DLD1 (cell line): Measurements from ENCODE around the gene SLC20A1.
"Not testable (repeated sequence)": the region's sequence is repeated elsewhere in the genome, so short reads cannot be mapped to it uniquely, and the experiment has no call there.

Experiments used
- in situ Hi-C: cut with HindIII; loops from 2 replicates; pipeline ENCODE4 v1.10.0; 2017; ENCODE audit warnings: low sequenced_read_pairs

The SLC20A1 gene, protein sequence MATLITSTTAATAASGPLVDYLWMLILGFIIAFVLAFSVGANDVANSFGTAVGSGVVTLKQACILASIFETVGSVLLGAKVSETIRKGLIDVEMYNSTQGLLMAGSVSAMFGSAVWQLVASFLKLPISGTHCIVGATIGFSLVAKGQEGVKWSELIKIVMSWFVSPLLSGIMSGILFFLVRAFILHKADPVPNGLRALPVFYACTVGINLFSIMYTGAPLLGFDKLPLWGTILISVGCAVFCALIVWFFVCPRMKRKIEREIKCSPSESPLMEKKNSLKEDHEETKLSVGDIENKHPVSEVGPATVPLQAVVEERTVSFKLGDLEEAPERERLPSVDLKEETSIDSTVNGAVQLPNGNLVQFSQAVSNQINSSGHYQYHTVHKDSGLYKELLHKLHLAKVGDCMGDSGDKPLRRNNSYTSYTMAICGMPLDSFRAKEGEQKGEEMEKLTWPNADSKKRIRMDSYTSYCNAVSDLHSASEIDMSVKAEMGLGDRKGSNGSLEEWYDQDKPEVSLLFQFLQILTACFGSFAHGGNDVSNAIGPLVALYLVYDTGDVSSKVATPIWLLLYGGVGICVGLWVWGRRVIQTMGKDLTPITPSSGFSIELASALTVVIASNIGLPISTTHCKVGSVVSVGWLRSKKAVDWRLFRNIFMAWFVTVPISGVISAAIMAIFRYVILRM

DNA sequence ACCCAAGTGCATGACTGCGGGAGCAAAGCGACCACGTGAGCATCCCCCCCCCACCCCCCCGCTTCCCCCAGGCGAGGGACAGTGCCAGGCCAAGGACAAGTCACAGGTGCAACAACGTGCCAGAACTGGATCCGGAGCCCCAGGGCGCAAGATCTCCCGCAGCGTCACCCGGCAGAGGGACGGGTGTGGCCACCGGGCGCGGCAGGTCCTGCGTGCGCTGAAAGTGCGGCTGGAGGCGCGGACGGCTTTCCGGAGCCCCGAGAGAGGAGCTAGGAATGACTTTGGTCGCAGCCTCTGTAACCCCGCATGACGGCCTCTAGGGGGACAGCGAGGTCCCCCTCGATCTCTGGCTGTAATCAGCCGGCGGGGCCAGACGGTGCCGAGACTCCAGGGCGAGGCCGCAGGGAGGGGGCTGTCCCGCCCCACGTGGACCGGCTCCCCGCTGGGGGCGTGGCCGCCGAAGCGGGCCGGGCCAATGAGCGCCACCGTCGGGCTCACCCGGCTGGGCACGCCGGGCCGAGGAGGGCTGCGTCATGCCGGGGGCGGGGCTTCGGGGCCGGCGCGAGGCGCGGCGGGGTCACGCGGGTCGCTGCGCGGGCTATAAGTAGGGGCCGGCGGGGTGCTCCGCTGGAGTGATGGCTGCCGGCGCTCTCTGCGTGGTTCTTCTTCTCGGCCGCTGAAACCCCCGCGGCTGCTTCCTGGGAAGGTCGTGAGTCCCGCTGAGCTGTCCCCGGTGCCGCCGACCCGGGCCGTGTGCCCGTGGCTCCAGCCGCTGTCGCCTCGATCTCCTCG, at the start of gene SLC20A1:
Gene SLC20A1, plus strand, starts transcription at position 630 of the 792 bp plus-strand sequence. CDS start 890 bp downstream, outside the sequence.
- in situ Hi-C loops, result no loop called here

DNA sequence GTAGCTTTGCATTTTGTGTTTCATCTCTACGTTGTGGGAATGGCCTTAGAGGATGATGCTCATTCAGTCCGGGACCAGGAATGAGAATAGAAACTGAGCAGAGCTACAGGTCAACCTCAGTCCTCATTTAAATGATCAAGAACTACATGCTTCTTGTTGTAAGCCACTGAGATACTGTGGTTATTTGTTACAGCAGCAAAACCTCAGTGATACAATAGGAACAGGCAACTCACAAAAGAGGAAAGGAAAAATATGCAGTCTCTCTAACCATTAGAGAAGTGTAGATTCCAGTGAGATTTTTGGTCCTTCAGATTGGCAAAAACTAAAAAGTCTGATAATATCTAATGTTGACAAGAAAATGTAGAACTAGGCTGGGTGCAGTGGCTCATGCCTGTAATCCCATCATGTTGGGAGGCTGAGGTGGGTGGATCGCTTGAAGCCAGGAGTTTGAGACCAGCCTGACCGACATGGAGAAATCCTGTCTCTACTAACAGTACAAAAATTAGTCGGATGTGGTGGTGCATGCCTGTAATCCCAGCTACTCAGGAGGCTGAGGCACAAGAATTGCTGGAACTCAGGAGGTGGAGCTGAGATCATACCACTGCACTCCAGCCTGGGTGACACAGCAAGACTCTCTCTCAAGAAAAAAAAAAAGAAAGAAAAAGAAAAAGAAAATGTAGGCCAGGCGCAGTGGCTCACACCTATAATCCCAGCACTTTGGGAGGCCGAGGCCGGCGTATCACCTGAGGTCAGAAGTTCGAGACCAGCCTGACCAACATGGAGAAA, 48.0 kb upstream of the SLC20A1 start:
- in situ Hi-C loops, result no loop called here

DNA sequence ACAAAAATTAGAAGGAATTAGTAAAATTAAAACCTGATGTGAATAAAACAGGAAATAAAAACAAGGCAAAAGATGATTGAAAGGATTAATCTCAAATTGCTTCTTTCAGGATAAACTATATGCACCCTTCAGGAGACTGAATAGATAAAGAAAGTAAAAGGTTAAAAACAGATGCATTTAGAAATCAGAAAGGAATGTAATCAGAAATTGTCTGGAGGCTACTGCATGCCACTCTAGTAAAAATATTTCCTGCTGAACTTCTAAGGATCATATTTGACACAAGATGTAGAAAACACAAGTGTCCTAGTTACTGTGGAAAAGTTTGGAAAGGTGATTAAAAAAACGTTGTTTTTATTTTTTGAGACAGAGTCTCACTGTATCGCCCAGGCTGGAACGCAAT, 45.1 kb upstream of the SLC20A1 start:
- in situ Hi-C loops, result no loop called here

DNA sequence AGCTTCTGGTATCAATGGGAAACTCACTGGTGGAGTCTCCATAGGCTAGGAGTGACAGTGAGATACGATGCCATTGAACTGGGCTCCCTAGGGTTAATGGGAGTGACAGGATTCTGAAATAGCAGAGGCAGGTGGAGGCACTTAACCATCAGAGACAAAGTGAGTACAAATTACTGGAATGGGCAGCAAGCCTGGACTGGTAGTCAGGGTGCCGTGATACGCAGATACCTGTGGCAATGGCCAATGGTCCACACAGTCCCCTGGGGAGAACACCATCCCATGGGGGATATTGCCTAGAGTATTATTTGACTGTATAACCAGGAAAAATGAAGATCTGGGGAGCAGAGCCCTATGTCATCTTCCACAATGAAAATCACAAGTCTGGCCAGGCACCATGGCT, 44.0 kb upstream of the SLC20A1 start:
- in situ Hi-C loops, result no loop called here

DNA sequence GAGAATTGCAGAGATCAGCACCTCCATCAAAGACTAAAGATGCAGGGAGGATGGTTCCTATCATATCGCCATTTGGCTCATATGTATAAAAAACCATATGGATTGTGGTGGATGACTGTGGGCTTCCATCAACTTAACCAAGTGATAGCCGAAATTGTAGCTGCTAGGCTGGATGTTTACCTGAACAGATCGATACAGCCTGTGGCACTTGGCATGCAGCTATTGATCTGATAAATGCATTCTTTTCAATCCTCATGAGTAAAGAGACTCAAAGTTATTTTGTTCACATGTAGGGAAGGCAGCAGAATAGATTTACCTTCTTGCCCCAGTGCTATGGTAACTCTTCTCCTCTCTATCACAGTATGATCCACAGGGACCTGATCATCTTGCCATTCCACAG, 42.8 kb upstream of the SLC20A1 start:
- in situ Hi-C loops, result no loop called here

DNA sequence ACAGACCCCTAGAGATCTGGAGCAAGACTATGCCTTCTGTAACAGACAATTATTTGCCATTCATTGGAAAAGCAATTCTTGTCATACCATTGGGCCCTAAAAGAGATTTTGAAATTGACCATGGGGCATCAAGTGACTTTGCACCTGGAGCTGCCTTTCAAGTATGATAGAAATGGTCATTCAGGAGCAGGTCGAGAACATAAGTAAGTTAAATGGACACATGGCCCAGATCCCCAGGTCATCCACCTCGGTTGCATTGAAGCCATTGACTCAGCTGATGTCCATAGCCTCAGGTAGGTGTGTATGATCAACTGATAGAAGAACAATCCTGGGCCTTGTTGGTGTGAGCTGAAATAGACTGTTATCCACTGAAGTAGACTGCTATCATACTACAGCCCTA, 42.0 kb upstream of the SLC20A1 start:
- in situ Hi-C loops, result no loop called here

DNA sequence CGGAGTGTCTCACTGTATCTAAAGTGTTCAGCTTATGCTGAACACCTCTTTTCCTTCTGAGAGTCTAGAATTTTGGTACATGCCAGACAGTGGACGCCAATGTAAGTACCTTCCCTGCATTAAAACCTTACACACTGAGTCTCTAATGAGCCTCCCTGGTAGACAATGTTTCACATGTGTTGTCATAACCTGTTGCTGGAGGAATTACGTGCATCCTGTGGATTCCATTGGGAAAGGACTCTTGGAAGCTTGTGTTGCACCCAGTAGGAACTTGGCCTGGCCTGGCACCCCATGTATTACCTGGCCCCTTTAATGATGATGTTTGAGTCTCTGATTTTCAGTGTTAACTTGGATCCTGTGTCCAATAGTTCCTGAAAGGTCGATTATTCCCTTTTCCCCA, 40.8 kb upstream of the SLC20A1 start:
- in situ Hi-C loops, result no loop called here

DNA sequence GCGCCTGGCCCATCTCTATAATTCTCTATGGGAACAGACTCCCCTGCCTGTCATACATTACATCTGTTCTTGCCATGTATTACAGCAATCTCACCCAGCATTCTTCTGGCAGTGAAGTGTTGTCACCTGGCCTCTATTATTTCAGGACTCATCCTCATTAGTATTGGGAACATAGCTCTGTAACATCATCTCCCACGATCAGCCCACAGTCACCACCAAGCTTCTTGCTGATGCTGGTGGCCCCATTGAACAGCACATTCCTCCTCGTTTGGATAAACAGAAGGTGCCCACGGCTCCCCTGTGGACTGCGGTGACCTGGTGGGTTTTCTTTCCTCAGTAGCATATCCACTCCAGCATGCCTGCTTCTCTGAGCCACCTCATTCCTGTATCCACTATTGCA, 39.8 kb upstream of the SLC20A1 start:
- in situ Hi-C loops, result no loop called here

DNA sequence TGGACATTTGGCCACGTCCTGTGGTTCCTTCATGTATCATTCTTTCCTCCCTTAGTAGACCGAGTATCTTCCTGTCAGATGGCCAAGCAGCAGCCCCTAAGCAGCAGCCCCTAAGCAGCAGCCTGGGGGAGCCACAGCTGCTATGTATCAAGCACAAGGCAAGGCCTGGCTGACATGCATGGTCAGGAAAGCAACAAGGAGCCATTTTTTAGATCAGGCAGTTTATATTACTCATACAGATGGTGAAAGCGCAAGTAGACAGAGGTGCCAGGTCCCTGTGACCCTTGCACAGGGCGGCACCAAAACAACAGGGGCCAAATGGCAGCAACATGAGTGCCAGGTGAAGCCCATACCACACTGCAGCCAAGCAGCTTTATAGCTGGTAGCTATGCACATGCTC, 39.2 kb upstream of the SLC20A1 start:
- in situ Hi-C loops, result no loop called here

DNA sequence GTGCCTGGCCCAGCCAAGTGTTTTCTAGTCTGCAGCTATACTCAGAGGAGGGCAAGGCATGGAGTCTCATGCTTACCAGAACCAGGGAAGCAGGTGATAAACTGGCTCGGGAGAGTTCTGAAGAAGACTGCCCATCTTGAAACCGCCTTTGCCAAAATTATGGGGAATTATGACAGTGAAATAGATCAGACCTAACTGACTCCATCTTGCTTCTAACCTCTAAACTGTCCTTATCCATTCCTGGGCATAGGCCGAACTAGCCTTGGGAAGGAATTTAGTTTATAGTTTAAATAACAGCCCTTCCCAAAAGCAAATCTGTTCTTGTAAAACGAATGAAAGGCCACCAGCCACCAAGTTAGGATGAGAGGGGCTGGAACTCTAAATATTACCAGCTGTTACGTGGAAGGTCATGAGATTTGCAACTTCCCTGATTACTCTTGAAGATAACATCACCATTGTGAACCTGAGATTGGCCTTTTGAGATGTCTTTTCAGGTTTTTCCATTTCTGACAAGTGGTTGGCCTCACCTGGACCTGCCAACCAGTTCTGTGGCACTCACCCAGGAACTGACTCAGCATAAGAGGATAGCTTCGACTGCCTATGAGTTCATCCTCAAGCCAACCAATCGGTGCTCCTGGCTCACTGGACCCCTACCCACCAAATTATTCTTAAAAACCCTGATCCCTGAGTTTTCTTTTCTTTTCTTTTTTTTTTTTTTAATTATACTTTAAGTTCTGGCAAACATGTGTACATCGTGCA, 37.9 kb upstream of the SLC20A1 start:
- in situ Hi-C loops, result no loop called here

DNA sequence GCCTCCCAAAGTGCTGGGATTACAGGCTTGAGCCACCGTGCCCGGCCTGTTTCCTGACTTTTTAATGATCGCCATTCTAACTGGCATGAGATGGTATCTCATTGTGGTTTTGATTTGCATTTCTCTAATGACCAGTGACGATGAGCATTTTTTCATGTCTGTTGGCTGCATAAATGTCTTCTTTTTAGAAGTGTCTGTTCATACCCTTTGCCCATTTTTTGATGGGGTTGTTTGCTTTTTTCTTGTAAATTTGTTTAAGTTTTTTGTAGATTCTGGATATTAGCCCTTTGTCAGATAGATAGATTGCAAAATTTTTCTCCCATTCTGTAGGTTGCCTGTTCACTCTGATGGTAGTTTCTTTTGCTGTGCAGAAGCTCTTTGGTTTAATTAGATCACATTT, 36.4 kb upstream of the SLC20A1 start:
- in situ Hi-C loops, result not testable (repeated sequence)

DNA sequence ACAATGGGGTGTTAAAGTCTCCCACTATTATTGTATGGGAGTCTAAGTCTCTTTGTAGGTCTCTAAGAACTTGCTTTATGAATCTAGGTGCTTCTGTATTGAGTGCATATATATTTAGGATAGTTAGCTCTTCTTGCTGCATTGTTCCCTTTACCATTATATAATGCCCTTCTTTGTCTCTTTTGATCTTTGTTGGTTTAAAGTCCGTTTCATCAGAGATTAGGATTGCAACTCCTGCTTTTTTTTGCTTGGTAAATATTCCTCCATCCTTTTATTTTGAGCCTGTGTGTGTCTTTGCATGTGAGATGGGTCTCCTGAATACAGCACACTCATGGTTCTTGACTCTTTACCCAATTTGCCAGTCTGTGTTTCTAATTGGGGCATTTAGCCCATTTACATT, 33.5 kb upstream of the SLC20A1 start:
- in situ Hi-C loops, result not testable (repeated sequence)

DNA sequence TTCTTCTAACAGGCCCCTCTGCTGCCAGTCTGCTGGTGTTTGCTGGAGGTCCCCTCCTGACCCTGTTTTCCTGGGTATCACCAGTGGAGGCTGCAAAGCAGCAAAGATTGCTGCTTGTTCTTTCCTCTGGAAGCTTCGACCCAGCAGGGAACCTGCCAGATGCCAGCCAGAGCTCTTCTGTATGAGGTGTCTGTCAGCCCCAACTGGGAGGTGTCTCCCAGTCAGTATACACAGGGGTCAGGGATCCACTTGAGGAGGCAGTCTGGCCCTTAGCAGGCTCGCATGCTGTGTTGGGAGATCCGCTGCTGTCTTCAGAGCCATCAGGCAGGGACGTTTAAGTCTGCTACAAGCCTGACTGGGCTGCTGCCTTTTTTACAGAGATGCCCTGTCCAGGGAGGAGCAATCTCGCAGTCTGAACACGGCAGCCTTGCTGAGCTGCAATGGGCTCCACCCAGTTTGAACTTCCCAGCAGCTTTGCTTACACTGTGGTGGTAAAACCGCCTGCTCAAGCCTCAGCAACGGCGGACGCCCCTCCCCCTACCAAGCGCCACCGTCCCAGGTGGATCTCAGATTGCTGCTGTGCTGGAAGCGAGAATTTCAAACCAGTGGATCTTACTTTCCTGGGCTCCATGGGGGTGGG, 31.4 kb upstream of the SLC20A1 start:
- in situ Hi-C loops, result no loop called here

DNA sequence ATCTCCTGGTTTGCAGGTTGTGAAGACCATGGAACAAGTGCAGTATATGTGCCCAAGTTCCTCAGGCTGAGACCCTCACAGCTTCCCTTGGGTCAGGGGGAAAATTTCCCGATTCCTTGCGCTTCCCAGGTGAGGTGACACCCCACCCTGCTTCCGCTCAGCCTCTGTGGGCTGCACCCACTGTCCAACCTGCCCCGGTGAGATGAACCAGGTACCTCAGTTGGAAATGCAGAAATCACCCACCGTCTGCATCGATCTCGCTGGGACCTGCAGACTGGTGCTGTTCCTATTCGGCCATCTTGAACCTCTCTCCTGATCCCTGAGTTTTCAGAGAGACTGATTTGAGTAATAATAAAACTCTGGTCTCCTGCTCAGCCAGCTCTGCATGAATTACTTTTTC, 30.7 kb upstream of the SLC20A1 start:
- in situ Hi-C loops, result no loop called here

DNA sequence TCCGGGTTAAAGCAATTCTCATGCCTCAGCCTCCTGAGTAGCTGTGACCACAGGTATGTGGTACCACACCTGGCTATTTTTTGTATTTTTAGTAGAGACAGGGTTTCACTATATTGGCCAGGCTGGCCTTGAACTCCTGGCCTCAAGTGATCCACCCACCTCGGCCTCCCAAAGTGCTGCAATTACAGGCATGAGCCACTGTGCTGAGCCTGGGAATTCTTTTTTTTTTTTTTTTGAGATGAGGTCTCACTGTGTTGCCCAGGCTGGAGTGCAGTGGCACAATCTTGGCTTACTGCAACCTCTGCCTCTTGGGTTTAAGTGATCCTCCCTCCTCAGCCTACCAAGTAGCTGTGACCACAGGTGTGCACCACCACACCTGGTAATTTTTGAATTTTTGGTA, 29.9 kb upstream of the SLC20A1 start:
- in situ Hi-C loops, result not testable (repeated sequence)

DNA sequence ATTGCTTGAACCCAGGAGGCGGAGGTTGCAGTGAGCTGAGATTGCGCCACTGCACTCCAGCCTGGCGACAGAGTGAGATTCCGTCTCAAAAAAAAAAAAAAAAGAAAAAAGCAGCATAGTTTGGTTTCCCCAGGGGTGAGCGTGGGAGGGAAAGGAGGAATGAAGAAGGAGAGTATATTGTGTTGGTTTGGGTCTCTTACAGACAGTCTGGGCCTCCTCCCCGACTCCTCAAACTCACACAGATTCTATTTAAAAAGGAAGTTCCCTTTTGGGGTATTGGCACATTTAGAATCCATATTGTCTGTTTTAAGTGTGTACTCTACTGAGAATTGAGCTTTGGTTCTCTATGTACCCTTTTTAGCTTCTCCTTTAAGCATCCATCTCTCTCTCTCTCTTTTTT, 27.4 kb upstream of the SLC20A1 start:
- in situ Hi-C loops, result no loop called here

DNA sequence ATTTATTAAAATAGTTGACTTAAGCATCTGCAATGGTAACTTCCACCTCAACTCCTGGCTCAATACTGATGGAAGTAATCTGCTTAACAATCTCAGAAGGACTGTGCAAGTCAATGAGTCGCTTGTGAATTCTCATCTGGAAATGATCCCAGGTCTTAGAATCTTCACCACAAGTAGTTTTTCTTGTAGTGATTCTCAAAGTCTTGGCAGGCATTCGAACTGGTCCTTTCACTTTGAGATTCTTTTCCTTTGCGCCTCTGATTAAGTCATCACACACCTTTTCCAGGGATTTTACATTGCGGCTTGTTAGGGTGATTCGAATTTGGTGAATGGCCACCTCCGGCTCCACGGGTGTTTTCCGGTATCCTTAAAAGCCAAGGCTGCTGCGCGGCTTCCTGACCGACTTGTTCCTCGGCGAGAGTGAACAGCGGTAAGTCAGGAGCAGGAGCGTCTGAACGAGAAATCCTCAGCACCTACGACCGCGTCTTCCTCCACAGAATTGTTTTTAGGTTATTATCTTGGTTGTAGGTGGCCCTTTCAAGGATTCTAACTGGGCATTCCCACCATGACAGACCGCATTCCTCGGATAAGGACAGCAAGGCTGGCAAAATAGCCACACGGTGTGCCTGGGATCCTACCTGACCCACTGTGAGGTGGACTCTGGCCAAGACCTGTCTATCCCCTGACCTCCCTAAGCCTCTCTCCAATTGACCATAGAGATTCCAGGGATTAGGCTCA, 23.8 kb upstream of the SLC20A1 start:
- in situ Hi-C loops, result no loop called here

DNA sequence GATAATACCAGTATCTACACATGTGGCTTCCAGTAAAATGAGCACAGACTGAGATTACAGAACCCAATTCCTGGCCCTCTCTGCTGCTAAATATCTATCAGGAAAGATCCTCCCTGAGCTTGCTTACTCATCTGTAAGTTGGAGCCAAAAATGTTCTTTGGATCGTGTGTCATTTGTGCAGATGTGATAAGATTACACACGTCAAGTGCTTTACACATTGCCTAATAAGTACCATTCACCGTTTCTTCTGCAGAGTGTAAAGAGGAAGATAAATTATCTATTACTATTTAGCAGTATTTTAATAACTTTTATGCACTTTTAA, 23.2 kb upstream of the SLC20A1 start:
- in situ Hi-C loops, result no loop called here
